GM10266 (cell line): ENCODE data around the gene EEF2K.

Experiments used
- DNase-seq: peaks from one replicate; pipeline ENCODE4 v3.0.0; 2012; ENCODE audit errors: extremely low spot score
- CTCF ChIP-seq: IDR thresholded peaks from 2 replicates; pipeline ENCODE4 v1.5.1; 2012; ENCODE audit warnings: mild to moderate bottlenecking, low read depth; ENCODE audit not compliant: control insufficient read depth, insufficient read depth; ENCODE audit errors: missing control alignments

Gene EEF2K

GRCh38 chr16:22183335-22183734 lies 22.7 kb upstream of the EEF2K start:
- no peak for DNase-seq
- TF ChIP-seq CTCF, result no peak

GRCh38 chr16:22183901-22184614 lies 22.0 kb upstream of the EEF2K start:
- peak; percentile 35 for TF ChIP-seq CTCF
- DNase-seq, result no peak

- no peak for DNase-seq
- no peak for TF ChIP-seq CTCF
Observed at GRCh38 chr16:22184615-22184968, 21.5 kb upstream of the EEF2K start.

- DNase-seq, result no peak
- peak; percentile 31 for TF ChIP-seq CTCF
Observed at GRCh38 chr16:22186517-22186916, 19.6 kb upstream of the EEF2K start.

- DNase-seq, result no peak
Observed at GRCh38 chr16:22188267-22188594, 17.8 kb upstream of the EEF2K start.

GRCh38 chr16:22188595-22189442 lies 17.3 kb upstream of the EEF2K start:
- peak; percentile 84 for TF ChIP-seq CTCF
- peak; percentile 63 for DNase-seq

More at GRCh38 chr16:22188267-22188594, 17.8 kb upstream of the EEF2K start:
- TF ChIP-seq CTCF, result no peak
